Measurements from ENCODE around the gene TEDDM1. TPM values are rescaled to one million over a fixed set of nuclear protein-coding genes. Genes with fewer than 3 reads are reported as not detected.

Gene TEDDM1
- total RNA-seq, 1 donor from 2014 or later: not detected

DNA sequence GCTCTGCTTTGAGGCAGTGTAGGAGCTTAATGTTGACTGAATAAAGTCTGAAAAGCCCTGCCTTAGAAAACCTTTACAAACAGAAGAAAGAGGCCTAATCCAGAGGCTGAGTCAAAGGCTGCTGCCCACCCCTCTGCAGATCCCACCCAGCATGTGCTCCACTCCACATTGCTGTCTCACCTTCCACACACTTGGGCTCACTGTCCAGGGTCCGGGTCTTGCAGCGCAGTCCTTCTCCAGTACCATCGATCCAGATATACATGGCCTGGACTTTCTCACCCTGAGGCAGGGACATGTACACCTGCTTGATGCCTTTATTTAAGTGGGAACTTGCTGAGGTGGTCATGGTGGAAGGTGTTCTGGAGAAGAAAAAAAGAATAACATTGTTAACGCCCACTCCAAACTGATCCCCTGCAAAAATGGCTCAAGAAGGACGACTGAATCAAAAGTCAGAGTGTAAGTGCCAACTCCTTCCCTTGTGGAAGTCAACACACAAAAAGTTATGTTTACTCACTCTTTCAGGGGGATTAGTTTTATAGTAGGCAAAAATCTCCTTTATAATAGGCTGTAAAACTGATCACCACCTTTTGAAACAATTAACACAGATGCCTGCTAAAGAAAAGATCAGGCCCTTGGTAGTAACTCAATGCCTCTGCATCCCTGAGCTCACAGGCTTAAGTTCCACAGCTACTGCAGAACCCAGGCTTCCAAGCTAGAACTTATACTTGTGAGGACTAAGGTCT is 11.9 kb downstream of the TEDDM1 start:
- H3K36me3 ChIP-seq (ENCODE audit: control insufficient read depth, insufficient read depth, low read length): peaks cover 38% of the 10 kb centered on the region
- no peaks in the 10 kb centered on the region for H3K27me3 ChIP-seq (ENCODE audit: control insufficient read depth, insufficient read depth, low read length)
- no peak for TF ChIP-seq CTCF (IDR thresholded peaks at IDR 0.05; ENCODE audit: insufficient read depth, low read length, severe bottlenecking)
- FAIRE-seq: no peak
- no peak overlapping the region for H3K4me3 ChIP-seq (ENCODE audit: low read depth, low read length)
- DNase-seq (ENCODE audit: low read depth): no peak

GRCh38 chr1:182387566-182387965 is 12.9 kb downstream of the TEDDM1 start:
- FAIRE-seq (no peak), DNase-seq (ENCODE audit: low read depth) (no peak)
- peaks cover 38% of the 10 kb centered on the region for H3K36me3 ChIP-seq (ENCODE audit: control insufficient read depth, insufficient read depth, low read length)
- no peak overlapping the region for H3K4me3 ChIP-seq (ENCODE audit: low read depth, low read length)
- no peak for TF ChIP-seq CTCF (IDR thresholded peaks at IDR 0.05; ENCODE audit: insufficient read depth, low read length, severe bottlenecking)
- no peaks in the 10 kb centered on the region for H3K27me3 ChIP-seq (ENCODE audit: control insufficient read depth, insufficient read depth, low read length)

- no peak overlapping the region for H3K4me3 ChIP-seq (ENCODE audit: low read depth, low read length)
- no peaks in the 10 kb centered on the region for H3K27me3 ChIP-seq (ENCODE audit: control insufficient read depth, insufficient read depth, low read length)
- no peak for TF ChIP-seq CTCF (IDR thresholded peaks at IDR 0.05; ENCODE audit: insufficient read depth, low read length, severe bottlenecking)
- no peak for DNase-seq (ENCODE audit: low read depth)
- FAIRE-seq: no peak
- H3K36me3 ChIP-seq (ENCODE audit: control insufficient read depth, insufficient read depth, low read length): peaks cover 38% of the 10 kb centered on the region
Measured at GRCh38 chr1:182386980-182387379, 13.5 kb downstream of the TEDDM1 start.

GRCh38 chr1:182385885-182386853 is 14.3 kb downstream of the TEDDM1 start:
- no peak for FAIRE-seq
- Histone ChIP-seq H3K27me3 (ENCODE audit: control insufficient read depth, insufficient read depth, low read length) (no peaks in the 10 kb centered on the region), H3K4me3 (ENCODE audit: low read depth, low read length) (no peak overlapping the region), H3K36me3 (ENCODE audit: control insufficient read depth, insufficient read depth, low read length) (peaks cover 38% of the 10 kb centered on the region)
- TF ChIP-seq CTCF (IDR thresholded peaks at IDR 0.05; ENCODE audit: insufficient read depth, low read length, severe bottlenecking): no peak
- DNase-seq (ENCODE audit: low read depth): no peak

DNA sequence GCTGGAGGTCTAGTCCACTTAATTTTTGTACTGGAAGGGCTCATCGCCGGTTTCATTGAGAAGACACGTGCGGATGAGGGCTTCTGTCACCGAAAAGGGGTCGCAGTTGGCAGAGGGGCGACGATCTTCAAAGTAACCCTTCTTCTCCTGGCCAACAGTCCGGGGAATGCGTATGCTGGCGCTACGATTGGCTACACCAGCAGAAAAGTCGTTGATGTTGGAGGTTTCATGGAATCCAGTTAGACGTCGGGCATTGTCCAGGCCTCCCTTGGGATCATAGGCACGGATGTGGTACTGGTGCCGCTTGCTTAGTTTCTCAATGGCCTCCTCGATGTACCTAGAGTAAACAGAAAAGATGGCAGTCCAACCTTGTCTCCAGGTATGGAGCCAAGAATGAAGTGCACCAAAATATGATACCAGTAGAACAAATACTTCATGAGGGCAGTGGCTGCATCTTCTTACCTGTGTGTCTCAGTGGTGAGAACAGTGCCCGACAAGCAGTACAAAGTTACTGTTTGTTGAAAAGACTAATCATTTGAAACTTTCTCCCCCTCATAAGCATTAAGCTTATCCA is 16.0 kb downstream of the TEDDM1 start:
- FAIRE-seq (no peak), DNase-seq (ENCODE audit: low read depth) (no peak)
- Histone ChIP-seq H3K27me3 (ENCODE audit: control insufficient read depth, insufficient read depth, low read length) (no peaks in the 10 kb centered on the region), H3K4me3 (ENCODE audit: low read depth, low read length) (no peak overlapping the region), H3K36me3 (ENCODE audit: control insufficient read depth, insufficient read depth, low read length) (peaks cover 32% of the 10 kb centered on the region)
- TF ChIP-seq CTCF (IDR thresholded peaks at IDR 0.05; ENCODE audit: insufficient read depth, low read length, severe bottlenecking): no peak
